ENCODE results near the gene DNLZ. TPM values are rescaled to one million over a fixed set of nuclear protein-coding genes. Genes with fewer than 3 reads are reported as not detected.

Gene DNLZ
- total RNA-seq, 1 donor from 2014 or later, result 24.9 TPM

GRCh38 chr9:136396219-136396515, 32.6 kb upstream of the DNLZ start:
- DNase-seq (ENCODE audit: low spot score), result no peak

- no peak for DNase-seq (ENCODE audit: low spot score)
These were observed 32.0 kb upstream of the DNLZ start for GRCh38 chr9:136395345-136396218.

- DNase-seq (ENCODE audit: low spot score), result no peak
These were observed 31.4 kb upstream of the DNLZ start for GRCh38 chr9:136395020-136395340.

DNA sequence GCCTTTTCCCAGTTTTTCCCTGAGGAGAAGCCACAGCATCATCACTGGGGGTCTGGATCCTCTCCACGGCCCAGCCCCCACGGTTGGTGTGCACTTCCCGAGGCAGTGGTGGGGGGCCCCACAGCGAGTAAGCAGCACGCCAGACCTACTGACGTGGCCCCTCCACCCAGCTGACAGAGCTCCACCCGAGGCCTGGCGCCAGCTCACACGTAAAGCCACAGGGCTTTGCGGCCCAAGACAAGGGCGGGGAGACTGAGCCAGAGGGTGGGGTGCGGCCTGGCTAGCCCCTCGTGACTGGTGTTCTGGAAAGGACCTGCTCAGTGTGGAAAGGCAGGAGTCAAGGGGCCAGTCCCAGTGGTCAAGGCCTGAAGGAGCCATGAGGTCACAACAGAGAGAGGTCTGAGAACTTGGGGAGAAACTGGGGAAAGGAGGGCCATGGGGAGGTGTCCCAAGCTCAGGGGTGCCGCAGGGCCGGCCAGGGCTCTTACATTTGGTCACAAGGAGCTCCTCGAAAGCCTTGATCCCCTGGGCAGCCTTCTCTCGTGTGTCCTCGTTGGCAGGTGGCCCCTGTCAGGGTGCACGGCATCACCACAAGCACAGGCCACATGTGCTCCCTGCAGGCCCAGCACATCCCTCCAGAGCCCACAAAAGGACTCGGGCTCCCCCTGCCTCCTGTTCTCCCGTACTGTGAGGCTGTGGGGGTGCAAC, 30.9 kb upstream of the DNLZ start:
- no peak for DNase-seq (ENCODE audit: low spot score)

- no peak for DNase-seq (ENCODE audit: low spot score)
These were observed 30.0 kb upstream of the DNLZ start for GRCh38 chr9:136393531-136393930.

DNA sequence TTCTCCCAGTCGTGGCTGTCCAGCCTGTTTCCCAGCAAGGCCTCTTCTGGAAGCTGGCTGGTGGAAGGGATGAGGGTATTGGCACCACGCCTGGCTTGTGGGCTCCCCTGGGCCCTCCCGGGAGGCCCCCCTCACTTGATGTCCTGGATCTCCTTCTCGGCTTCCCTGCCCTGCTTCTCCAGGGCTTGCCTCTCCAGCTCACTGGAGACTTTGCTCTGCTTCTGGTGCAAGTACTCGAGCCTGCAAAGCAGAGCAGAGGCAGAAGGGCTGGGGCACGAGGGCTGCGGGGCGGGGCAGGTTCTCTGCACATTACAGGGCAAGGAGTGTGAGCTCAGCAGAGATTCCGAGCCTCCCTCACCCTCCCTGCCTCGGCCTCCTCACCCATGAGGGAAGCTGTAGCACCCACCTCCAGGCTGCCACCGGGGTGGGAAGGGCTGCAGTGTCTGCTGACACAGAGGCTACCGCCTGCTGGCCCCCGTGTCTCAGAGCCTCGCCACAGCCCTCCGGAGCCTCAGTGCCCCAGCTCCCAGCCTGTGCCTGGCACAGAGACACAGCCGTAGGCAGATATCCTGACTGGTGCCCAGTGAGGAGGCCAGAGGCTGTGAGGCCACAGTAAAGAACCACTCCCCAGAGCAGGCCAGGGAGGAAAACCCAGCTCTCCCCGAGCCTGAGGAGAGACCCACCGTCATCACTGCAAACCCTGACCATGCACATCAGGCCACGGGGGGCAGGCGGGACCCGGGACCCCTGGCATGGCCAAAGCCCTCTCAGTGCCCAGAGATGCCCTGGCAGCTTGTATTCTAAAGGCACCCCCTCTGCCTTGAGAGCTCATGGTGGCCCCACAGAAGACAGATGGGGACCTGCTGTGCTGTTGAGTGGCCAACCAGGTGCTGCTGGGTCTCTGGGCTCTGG, 29.2 kb upstream of the DNLZ start:
- no peak for DNase-seq (ENCODE audit: low spot score)

DNA sequence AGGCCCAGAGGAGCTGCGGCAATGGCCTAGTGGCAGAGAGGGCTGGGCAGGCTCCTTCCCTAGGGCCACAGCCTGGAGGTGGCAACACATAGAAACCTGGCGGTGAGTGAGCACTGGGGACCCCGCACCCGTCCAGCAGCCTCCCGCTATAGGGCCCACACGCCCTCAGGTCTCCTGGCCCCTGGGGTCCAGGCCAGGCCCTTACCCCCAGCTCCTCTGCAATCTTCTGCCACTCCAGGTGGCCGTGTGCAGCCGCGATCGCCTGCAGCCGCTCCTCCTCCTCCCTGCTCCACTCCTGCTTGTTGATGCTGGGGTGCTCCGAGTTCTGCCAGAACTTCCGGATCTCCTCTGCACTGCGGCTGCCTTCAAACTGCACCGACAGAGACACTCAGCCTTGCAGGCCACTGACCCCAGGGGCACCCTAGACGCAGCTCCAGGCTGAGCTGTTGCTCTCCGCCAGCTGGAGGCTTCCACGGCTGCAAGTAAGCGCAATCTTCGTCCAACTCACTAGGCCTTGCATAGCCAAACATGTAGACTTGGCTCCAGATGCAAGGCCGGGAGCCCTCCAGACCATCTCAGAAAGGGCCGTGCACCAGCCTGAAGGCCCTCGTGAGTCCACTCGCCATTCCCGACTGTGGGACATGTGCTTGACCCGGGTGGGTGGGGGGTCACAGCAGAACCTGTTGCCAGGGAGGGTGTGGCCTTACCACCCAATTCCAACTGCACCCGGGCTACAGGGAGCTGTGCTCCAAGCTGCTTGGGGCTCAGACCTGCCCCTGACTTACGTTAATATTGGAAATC, 28.4 kb upstream of the DNLZ start:
- DNase-seq (ENCODE audit: low spot score), result no peak

DNA sequence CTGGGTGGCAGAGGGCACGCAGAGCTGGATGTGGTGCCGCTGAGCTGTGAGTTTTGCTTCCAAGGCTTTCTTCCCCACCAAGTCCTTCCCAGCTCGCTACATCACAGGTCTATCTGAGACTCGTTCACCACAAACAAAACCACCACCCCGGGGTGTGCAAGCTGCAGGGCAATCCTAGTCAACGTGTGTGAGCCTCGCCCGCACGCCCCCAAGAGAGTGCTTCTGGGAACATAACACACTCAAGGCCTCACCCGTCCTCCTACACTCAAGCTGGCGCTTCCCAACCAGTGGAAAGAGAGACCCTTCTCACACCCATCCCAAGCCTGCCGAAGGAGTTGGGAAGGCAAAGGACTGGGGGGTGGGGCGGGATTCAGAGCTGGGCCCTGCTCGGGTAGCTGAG, 25.9 kb upstream of the DNLZ start:
- DNase-seq (ENCODE audit: low spot score), result no peak

DNA sequence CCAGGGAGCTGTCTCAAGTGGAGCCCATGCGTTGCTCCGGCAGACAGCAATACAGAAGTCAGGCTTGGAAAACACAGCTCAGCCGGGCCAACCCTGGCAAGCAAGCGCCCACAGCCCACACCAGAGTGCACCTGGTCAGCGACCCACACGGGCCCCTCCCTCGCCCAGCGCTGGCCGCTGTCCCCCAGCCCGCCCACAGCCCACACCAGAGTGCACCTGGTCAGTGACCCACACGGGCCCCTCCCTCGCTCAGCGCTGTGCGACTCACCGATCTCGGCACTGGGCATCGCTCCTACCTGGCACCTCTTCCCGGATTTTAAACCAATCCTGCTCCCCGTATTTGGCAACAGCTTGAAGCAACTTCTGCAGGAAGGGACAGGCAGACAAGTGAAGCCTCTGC, 23.7 kb upstream of the DNLZ start:
- no peak for DNase-seq (ENCODE audit: low spot score)

DNA sequence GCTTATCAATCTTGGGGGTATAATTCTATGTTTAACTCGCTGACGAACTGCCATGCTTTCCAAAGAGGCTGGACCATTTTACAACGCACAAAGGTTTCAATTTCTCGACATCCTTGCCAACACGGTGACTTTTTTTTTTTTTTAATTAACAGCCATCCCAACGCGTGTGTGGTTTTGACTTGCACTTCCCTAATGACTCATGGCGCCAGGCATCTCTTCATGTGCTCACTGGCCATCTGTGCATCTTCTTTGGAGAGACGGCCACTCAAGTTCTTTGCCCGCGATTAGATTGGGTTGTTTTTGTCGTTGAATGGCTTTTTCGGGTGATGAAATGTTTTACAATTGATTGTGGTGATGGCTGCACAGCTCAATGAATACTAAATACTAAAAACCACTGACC, 22.5 kb upstream of the DNLZ start:
- DNase-seq (ENCODE audit: low spot score), result no peak

- no peak for DNase-seq (ENCODE audit: low spot score)
These were observed 21.5 kb upstream of the DNLZ start for GRCh38 chr9:136385015-136385414.

GRCh38 chr9:136383436-136383835, 19.9 kb upstream of the DNLZ start:
- no peak for DNase-seq (ENCODE audit: low spot score)

GRCh38 chr9:136381966-136382513, 18.5 kb upstream of the DNLZ start:
- no peak for DNase-seq (ENCODE audit: low spot score)

DNA sequence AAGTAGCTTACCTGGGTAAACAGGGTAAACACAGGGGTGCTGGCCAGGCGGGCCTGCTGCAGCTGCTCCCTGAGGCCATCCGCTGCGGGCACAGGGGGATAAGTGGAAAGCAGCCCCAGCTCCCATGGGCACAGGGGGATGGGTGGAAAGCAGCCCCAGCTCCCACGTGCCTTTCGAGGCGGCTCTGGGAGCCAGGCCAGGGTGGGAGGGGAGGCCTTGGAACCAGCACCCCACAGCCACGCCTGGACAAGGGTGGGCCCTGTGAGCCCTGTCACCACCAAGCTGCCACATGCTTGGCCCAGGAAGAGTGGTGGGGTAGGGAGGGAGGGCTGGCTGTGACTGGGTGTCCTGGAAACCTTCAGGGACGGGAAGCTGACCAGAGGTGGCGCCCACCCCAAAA, 17.8 kb upstream of the DNLZ start:
- DNase-seq (ENCODE audit: low spot score), result no peak

DNA sequence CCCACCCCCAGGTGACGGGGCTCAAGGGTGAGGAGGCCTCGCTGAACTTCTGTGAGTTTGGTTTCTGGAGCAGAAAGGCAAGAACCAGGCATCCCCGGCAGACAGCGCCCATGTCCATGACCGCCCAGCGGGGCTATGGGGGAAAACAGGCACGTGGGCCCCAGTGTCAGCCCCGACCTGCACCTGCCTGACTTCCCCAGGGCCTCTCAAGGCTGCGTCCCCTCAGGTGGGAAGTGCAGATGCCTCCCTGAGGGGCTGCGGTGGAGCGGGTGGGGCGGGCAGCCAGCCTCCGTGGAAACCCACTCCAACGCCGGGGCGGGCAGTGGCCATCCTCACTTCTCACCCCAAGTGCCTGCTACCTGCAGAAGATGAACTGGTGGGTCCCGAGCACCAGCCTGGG, 16.8 kb upstream of the DNLZ start:
- DNase-seq (ENCODE audit: low spot score), result no peak

- no peak for DNase-seq (ENCODE audit: low spot score)
These were observed 16.3 kb upstream of the DNLZ start for GRCh38 chr9:136379891-136380290.

GRCh38 chr9:136379401-136379800, 15.9 kb upstream of the DNLZ start:
- no peak for DNase-seq (ENCODE audit: low spot score)

DNA sequence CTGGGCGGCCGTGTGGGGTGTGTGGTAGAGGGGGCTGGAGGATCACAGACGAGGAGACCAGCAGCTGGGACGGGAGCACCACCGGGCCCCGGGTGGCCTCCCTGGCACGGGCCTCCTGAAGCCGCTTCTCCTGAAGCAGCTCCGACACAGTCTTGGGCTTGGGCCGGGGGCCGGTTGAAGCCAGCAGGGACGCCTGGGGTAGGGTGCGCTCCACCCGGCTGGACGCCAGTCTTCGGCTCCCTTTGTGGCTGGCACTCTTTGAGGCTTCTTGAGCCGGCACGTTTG, 15.4 kb upstream of the DNLZ start:
- DNase-seq (ENCODE audit: low spot score), result no peak

- no peak for DNase-seq (ENCODE audit: low spot score)
These were observed 14.8 kb upstream of the DNLZ start for GRCh38 chr9:136378170-136379002.

DNA sequence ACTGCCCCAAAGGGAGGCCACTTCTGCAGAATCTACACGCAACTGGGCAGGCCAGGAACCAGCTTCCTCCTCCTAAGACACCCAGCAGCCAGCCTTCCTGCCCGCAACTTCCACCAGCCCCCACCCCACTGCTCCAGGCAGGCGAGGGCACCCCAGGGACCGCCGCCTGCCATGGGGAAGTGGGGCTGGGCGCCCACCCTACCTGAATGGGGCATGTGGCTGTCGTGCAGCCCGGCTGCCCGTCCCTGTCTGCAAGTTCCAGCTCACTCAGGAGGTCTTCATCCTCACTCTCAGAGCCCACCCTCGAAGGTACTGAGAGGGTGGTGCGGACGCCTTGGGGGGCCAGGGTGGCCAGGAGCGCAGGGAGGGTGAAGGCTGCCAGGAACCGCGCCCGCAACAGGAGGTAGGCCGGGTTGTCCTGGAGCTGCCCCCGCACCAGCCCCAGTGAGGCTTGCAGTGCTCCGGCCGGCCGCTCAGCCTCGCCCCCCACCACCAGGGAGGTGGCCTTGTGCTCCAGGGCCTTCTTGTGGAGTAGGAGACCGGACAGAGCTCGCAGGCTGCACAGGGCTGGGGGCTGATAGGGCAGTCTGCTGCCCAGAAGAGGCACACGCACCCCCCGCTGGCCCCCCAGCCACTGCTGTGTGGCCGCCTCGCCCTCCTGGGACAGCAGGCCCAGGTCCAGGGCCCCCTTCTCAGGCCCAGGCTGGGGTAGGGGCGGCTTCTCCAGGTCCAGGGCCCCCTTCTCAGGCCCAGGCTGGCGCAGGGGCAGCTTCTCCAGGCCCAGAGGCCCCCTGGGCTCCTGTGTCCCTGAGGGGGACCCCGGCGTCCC, 14.0 kb upstream of the DNLZ start:
- no peak for DNase-seq (ENCODE audit: low spot score)

Data from ureter (tissue), 1 donor.